Skeletal muscle tissue (tissue), 2 donors: Measurements from ENCODE around the gene ERO1B. TPM values are rescaled to one million over a fixed set of nuclear protein-coding genes. Genes with fewer than 3 reads are reported as not detected.
A peak's percentile ranks its signal among the peaks of the same experiment; 100 is the strongest.

Experiments used
- small RNA-seq: library from RNA; depleted of rRNA; stranded (forward); fragments of <200 nt; gene quantifications from one replicate; pipeline ENCODE3, GENCODE V24; 2014
- total RNA-seq: library from RNA; depleted of rRNA; stranded (reverse); fragments of >200 nt; gene quantifications from one replicate; pipeline ENCODE4 v1.2.3, GENCODE V29; 2014

ERO1B gene
- total RNA-seq, 1 donor from 2014 or later = 4.2 TPM

Small RNAs within 50 kb of the gene (small RNA-seq; reads per million reads assigned to genes)
- 3.6 reads per million, percentile 89 among the genes with 10 or more reads in this experiment for gene RNU2-70P

Other genes starting within 250 kb of the ERO1B start
- gene NID1, start 216.9 kb downstream of the ERO1B start, total RNA-seq = 107 TPM
- gene GPR137B, start 139.4 kb downstream of the ERO1B start, total RNA-seq = 8.9 TPM
- under 0.01 TPM for gene EDARADD, start 112.3 kb upstream of the ERO1B start, total RNA-seq
- 15.7 TPM for gene LGALS8, start 242.0 kb upstream of the ERO1B start, total RNA-seq